Measurements from ENCODE around the gene SMARCD3.

SMARCD3 gene

DNA sequence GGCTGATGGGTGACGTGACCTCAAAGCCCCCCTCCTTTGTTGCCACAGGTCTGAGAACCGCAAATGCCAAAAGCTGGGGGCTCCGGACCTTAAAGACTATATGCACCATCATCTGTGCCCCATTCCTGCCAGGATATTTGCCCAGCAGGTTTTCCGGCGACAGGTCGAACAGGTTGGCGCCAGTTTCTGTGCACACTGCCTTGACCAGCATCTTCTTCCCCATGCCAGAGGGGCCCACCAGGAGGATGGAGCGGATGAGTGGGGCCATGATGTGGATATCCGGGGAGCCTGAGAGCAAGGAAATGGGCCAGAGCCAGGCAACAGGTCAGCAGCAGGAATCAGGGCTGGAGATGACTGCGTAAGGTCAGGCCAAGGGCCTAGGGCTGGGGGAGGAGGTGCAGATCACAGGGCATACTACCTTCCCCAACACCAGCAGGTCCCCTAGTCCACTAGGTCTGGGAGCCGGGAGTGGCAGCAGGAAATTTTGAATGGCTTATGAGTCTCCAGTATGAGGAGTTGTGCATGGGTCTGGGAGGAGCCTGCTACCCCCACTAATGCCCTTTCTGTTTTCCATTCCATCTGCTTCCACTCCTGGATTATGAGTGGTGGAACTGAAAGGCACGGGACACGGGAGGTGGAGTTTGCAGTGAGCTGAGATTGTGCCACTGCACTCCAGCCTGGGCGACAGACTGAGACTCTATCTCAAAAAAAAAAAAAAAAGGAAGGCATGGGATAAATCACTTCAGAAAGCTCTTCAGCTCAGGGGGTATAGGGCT lies 55.1 kb downstream of the SMARCD3 start:
- Histone ChIP-seq H3K36me3 (ENCODE audit: control insufficient read depth in 4 of 4, insufficient read depth in 4 of 4, low read length in 3 of 4) (no peaks in the 10 kb centered on the region), H3K4me3 (ENCODE audit: control insufficient read depth in 1 of 7, extremely low read depth in 1 of 7, insufficient read depth in 4 of 7, low read depth in 2 of 7, low read length in 6 of 7) (no peak overlapping the region), H3K9me3 (ENCODE audit: control extremely low read depth in 1 of 5, control insufficient read depth in 4 of 5, insufficient read depth in 2 of 5, low read depth in 1 of 5, low read length in 4 of 5) (no peaks in the 10 kb centered on the region), H3K27me3 (replicated peaks in 2 of 5; ENCODE audit: control insufficient read depth in 4 of 5, insufficient read depth in 5 of 5, low read length in 4 of 5) (peaks cover 0 to 20% (median 14%) of the 10 kb centered on the region in 5 experiments), H3K27ac (ENCODE audit: insufficient read depth in 1 of 2, low read depth in 1 of 2, low read length in 2 of 2, poor library complexity in 1 of 2, severe bottlenecking in 2 of 2) (no peak overlapping the region), H3K4me1 (ENCODE audit: control extremely low read depth in 1 of 4, control insufficient read depth in 4 of 4, insufficient read depth in 4 of 4, low read length in 3 of 4) (peaks cover 0 to 5% (median 0%) of the 10 kb centered on the region in 4 experiments)
- ChIA-PET CTCF (interaction anchor here (0.8 kb wide), 1 partner anchor 25 kb away, joined by 3 read pairs; no protein-coding TSS in a partner anchor), POLR2A (interaction anchor here (0.6 kb wide), 1 partner anchor 12 kb away, joined by 3 read pairs; no protein-coding TSS in a partner anchor)
- 98% methylated on average over 7 of the region's 14 CpGs for WGBS (ENCODE audit: insufficient coverage)
- no peak for DNase-seq

DNA sequence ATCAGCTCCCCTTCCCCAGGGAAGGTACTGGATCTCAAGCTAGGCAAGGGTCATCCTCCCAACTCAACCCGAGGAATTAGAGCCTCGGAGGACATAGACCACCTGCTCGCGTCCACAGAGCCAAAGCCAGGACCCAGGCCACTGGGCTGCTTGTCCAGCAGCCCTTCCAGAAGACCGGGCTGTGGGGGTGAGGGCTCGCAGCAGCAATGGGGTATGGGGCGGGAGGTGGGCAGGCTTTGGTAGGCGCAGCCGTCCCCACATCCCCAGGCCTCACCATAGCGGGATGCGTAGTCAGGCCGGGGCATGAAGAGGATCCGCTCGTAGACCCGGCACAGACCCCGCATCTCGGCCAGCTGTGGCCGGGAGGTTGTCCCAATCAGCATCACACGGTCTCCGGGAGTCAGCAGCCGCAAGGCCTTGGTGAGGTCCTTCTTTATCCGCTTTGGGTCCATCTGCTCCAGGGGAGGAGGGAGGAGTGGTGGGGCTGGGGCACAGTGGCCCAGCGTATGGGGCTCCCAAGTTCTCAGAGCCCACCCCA lies 56.4 kb downstream of the SMARCD3 start:
- H3K27me3 ChIP-seq (replicated peaks in 2 of 5; ENCODE audit: control insufficient read depth in 4 of 5, insufficient read depth in 5 of 5, low read length in 4 of 5): peaks cover 0 to 22% (median 14%) of the 10 kb centered on the region in 5 experiments
- no peak overlapping the region for H3K4me3 ChIP-seq (ENCODE audit: control insufficient read depth in 1 of 7, extremely low read depth in 1 of 7, insufficient read depth in 4 of 7, low read depth in 2 of 7, low read length in 6 of 7)
- DNase-seq: no peak
- CTCF ChIA-PET: interaction anchor here (1.2 kb wide), 1 partner anchor 28 kb away, joined by 4 read pairs; no protein-coding TSS in a partner anchor
- H3K36me3 ChIP-seq (ENCODE audit: control insufficient read depth in 4 of 4, insufficient read depth in 4 of 4, low read length in 3 of 4): no peaks in the 10 kb centered on the region
- POLR2A ChIA-PET: no interaction called here
- no peak overlapping the region for H3K27ac ChIP-seq (ENCODE audit: insufficient read depth in 1 of 2, low read depth in 1 of 2, low read length in 2 of 2, poor library complexity in 1 of 2, severe bottlenecking in 2 of 2)
- no peaks in the 10 kb centered on the region for H3K9me3 ChIP-seq (ENCODE audit: control extremely low read depth in 1 of 5, control insufficient read depth in 4 of 5, insufficient read depth in 2 of 5, low read depth in 1 of 5, low read length in 4 of 5)
- WGBS (ENCODE audit: insufficient coverage): 98% methylated on average over 19 of the region's 23 CpGs
- peaks cover 0 to 5% (median 0%) of the 10 kb centered on the region in 4 experiments for H3K4me1 ChIP-seq (ENCODE audit: control extremely low read depth in 1 of 4, control insufficient read depth in 4 of 4, insufficient read depth in 4 of 4, low read length in 3 of 4)

DNA sequence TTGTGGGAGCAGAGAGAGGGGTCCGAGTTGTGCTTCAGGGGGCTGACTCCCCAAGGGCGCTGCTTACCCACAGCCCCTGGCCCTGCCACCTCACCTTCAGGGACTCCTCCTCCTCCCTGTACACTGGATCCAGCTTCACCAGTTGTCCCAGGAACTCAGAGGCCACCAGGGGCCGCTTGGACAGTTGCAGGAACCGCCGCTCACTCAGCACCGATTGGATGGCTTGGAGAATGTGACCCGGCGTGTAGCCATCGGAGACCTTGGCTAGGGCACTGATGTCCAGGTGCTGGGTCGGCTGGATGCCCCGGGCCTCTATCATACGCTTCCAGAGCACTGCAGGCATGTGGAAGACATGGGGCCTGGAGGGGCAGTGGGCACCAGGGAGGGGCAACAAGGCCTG lies 57.0 kb downstream of the SMARCD3 start:
- 83% methylated on average over 11 of the region's 12 CpGs for WGBS (ENCODE audit: insufficient coverage)

DNA sequence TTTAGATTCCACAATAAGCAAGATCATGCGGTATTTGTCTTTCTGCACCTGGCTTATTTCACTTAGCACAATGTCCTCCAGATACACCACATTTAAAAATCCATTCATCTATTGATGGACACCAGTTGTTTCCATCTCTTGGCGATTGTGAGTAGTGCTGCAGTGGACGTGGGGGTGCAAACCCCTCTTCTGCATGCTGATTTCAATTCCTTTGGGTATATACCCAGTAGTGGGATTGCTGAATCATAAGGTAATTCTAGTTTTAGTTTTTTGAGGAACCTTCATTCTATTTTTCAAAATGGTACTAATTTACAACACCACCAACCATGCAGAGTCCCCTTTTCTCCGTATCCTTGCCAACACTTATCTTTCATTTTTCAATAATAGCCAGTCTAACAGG lies 59.5 kb downstream of the SMARCD3 start:
- no peaks in the 10 kb centered on the region for H3K4me1 ChIP-seq (ENCODE audit: control extremely low read depth in 1 of 4, control insufficient read depth in 4 of 4, insufficient read depth in 4 of 4, low read length in 3 of 4)
- H3K4me3 ChIP-seq (ENCODE audit: control insufficient read depth in 1 of 7, extremely low read depth in 1 of 7, insufficient read depth in 4 of 7, low read depth in 2 of 7, low read length in 6 of 7): no peak overlapping the region
- no peaks in the 10 kb centered on the region for H3K36me3 ChIP-seq (ENCODE audit: control insufficient read depth in 4 of 4, insufficient read depth in 4 of 4, low read length in 3 of 4)
- POLR2A ChIA-PET: no interaction called here
- H3K27me3 ChIP-seq (replicated peaks in 2 of 5; ENCODE audit: control insufficient read depth in 4 of 5, insufficient read depth in 5 of 5, low read length in 4 of 5): peaks cover 0 to 7% (median 0%) of the 10 kb centered on the region in 5 experiments
- H3K9me3 ChIP-seq (ENCODE audit: control extremely low read depth in 1 of 5, control insufficient read depth in 4 of 5, insufficient read depth in 2 of 5, low read depth in 1 of 5, low read length in 4 of 5): no peaks in the 10 kb centered on the region
- H3K27ac ChIP-seq (ENCODE audit: insufficient read depth in 1 of 2, low read depth in 1 of 2, low read length in 2 of 2, poor library complexity in 1 of 2, severe bottlenecking in 2 of 2): no peak overlapping the region
- no peak for DNase-seq
- WGBS (ENCODE audit: insufficient coverage): 100% methylated on average over 1 of the region's 4 CpGs
- CTCF ChIA-PET: interaction anchor here (0.6 kb wide), 1 partner anchor 116 kb away, joined by 4 read pairs; no protein-coding TSS in a partner anchor

More for the DNA sequence above, 57.0 kb downstream of the SMARCD3 start:
- ChIA-PET POLR2A (no interaction called here), CTCF (interaction anchor here (0.8 to 1.2 kb wide), 2 partner anchors 9 to 28 kb away, joined by 3 to 4 read pairs; no protein-coding TSS in a partner anchor)
- Histone ChIP-seq H3K27ac (ENCODE audit: insufficient read depth in 1 of 2, low read depth in 1 of 2, low read length in 2 of 2, poor library complexity in 1 of 2, severe bottlenecking in 2 of 2) (no peak overlapping the region), H3K4me3 (ENCODE audit: control insufficient read depth in 1 of 7, extremely low read depth in 1 of 7, insufficient read depth in 4 of 7, low read depth in 2 of 7, low read length in 6 of 7) (no peak overlapping the region), H3K36me3 (ENCODE audit: control insufficient read depth in 4 of 4, insufficient read depth in 4 of 4, low read length in 3 of 4) (no peaks in the 10 kb centered on the region), H3K27me3 (replicated peaks in 2 of 5; ENCODE audit: control insufficient read depth in 4 of 5, insufficient read depth in 5 of 5, low read length in 4 of 5) (peaks cover 0 to 22% (median 14%) of the 10 kb centered on the region in 5 experiments), H3K4me1 (ENCODE audit: control extremely low read depth in 1 of 4, control insufficient read depth in 4 of 4, insufficient read depth in 4 of 4, low read length in 3 of 4) (peaks cover 0 to 5% (median 0%) of the 10 kb centered on the region in 4 experiments), H3K9me3 (ENCODE audit: control extremely low read depth in 1 of 5, control insufficient read depth in 4 of 5, insufficient read depth in 2 of 5, low read depth in 1 of 5, low read length in 4 of 5) (no peaks in the 10 kb centered on the region)
- no peak for DNase-seq

All from common myeloid progenitor, CD34-positive (primary cell).